Measurements from ENCODE around the gene BCAS1. TPM values are rescaled to one million over a fixed set of nuclear protein-coding genes. Genes with fewer than 3 reads are reported as not detected.

The BCAS1 gene
- polyA plus RNA-seq, 1 of the 3 experiments (the other 2 are of a cell fraction), result not detected

- Histone ChIP-seq H3K4me3 (ENCODE audit: low read depth in 2 of 2, low read length in 1 of 2) (no peak overlapping the region), H3K36me3 (replicated peaks in 1 of 2; ENCODE audit: control insufficient read depth in 1 of 2, insufficient read depth in 2 of 2, low read length in 1 of 2) (no peaks in the 10 kb centered on the region), H3K4me1 (ENCODE audit: control insufficient read depth in 1 of 2, insufficient read depth in 2 of 2, low read depth in 1 of 2, low read length in 1 of 2) (peaks cover 2 to 7% of the 10 kb centered on the region in 2 experiments; a peak in 2 of 4 replicates), H3K27me3 (ENCODE audit: insufficient read depth) (no peaks in the 10 kb centered on the region), H3F3A (replicated peaks; ENCODE audit: insufficient read depth) (peaks cover 12% of the 10 kb centered on the region), H3K9me3 (no peaks in the 10 kb centered on the region), H3K4me2 (no peak overlapping the region), H3K9me2 (no peaks in the 10 kb centered on the region), H4K20me1 (ENCODE audit: insufficient read depth) (no peaks in the 10 kb centered on the region), H2AFZ (ENCODE audit: low read depth) (no peak overlapping the region), H3K79me2 (ENCODE audit: insufficient read depth) (no peaks in the 10 kb centered on the region), H3K27ac (ENCODE audit: low read depth in 2 of 2, low read length in 1 of 2) (no peak overlapping the region), H3K9ac (no peak overlapping the region)
- ChIA-PET POLR2A (interaction anchor here (0.6 kb wide), 1 partner anchor 156 kb away, joined by 9 read pairs; no protein-coding TSS in a partner anchor), CTCF (no interaction called here)
- WGBS (ENCODE audit: low lambda C conversion rate), result 92% methylated on average over 7 of the region's 7 CpGs
- no peak for DNase-seq
- TF ChIP-seq MXI1 (IDR thresholded peaks at IDR 0.05; ENCODE audit: low read depth, low read length), result no peak
- TF ChIP-seq, protein P1, sequence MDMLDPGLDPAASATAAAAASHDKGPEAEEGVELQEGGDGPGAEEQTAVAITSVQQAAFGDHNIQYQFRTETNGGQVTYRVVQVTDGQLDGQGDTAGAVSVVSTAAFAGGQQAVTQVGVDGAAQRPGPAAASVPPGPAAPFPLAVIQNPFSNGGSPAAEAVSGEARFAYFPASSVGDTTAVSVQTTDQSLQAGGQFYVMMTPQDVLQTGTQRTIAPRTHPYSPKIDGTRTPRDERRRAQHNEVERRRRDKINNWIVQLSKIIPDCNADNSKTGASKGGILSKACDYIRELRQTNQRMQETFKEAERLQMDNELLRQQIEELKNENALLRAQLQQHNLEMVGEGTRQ (IDR thresholded peaks at IDR 0.05; ENCODE audit: borderline replicate concordance, low read depth, low read length), result no peak
- no peak for TF ChIP-seq NRF1 (IDR thresholded peaks at IDR 0.05; ENCODE audit: low read depth, low read length)
- TF ChIP-seq CTCF (IDR thresholded peaks at IDR 0.05), result no peak
- no peak for TF ChIP-seq USF1 (IDR thresholded peaks at IDR 0.05; ENCODE audit: borderline replicate concordance, low read depth)
- no peak for TF ChIP-seq FOXJ3 (CRISPR knock-in tag; IDR thresholded peaks at IDR 0.05)
- no peak for TF ChIP-seq POLR2AphosphoS5 (IDR thresholded peaks at IDR 0.05; ENCODE audit: low read depth, low read length)
- TF ChIP-seq TAF1 (IDR thresholded peaks at IDR 0.05; ENCODE audit: borderline replicate concordance, low read depth, low read length), result no peak
Observed at GRCh38 chr20:53923566-53924369, 146.6 kb downstream of the BCAS1 start.

GRCh38 chr20:53922901-53923314 lies 147.5 kb downstream of the BCAS1 start:
- Histone ChIP-seq H3F3A (replicated peaks; ENCODE audit: insufficient read depth) (peaks cover 12% of the 10 kb centered on the region), H3K9me3 (no peaks in the 10 kb centered on the region), H2AFZ (ENCODE audit: low read depth) (no peak overlapping the region), H3K9ac (no peak overlapping the region), H3K4me3 (ENCODE audit: low read depth in 2 of 2, low read length in 1 of 2) (no peak overlapping the region), H3K27me3 (ENCODE audit: insufficient read depth) (no peaks in the 10 kb centered on the region), H3K36me3 (replicated peaks in 1 of 2; ENCODE audit: control insufficient read depth in 1 of 2, insufficient read depth in 2 of 2, low read length in 1 of 2) (no peaks in the 10 kb centered on the region), H4K20me1 (ENCODE audit: insufficient read depth) (no peaks in the 10 kb centered on the region), H3K9me2 (no peaks in the 10 kb centered on the region), H3K4me1 (ENCODE audit: control insufficient read depth in 1 of 2, insufficient read depth in 2 of 2, low read depth in 1 of 2, low read length in 1 of 2) (peaks cover 10 to 13% of the 10 kb centered on the region in 2 experiments), H3K79me2 (ENCODE audit: insufficient read depth) (no peaks in the 10 kb centered on the region), H3K27ac (ENCODE audit: low read depth in 2 of 2, low read length in 1 of 2) (no peak overlapping the region), H3K4me2 (no peak overlapping the region)
- CTCF ChIA-PET, result no interaction called here
- 84% methylated on average over 4 of the region's 4 CpGs for WGBS (ENCODE audit: low lambda C conversion rate)
- no peak for DNase-seq
- POLR2A ChIA-PET, result interaction anchor here (0.6 kb wide), 1 partner anchor 157 kb away, joined by 9 read pairs; no protein-coding TSS in a partner anchor
- no peak for TF ChIP-seq USF1 (IDR thresholded peaks at IDR 0.05; ENCODE audit: borderline replicate concordance, low read depth)
- TF ChIP-seq TEAD4 (IDR thresholded peaks at IDR 0.05; ENCODE audit: borderline replicate concordance, insufficient read depth), result no peak

Data from SK-N-SH (cell line).